Peyer's patch (tissue), 4 donors: ENCODE data around the gene SLC39A11.

ENCODE experiments used
- CTCF ChIP-seq, 6 experiments: fragments of 450-650 bp in 4 of 6; fragments of 200-600 bp in 2 of 6; sonication (generic) in 1 of 6; IDR thresholded peaks; one replicate each; pipeline ENCODE4 v1.5.1; 2017 to 2019; ENCODE audit warnings: antibody characterized with exemption in 6 of 6, mild to moderate bottlenecking in 3 of 6, moderate library complexity in 1 of 6
- POLR2A ChIP-seq, 2 donors: fragments of 450-650 bp; IDR thresholded peaks; one replicate each; pipeline ENCODE4 v1.5.1; 2017; ENCODE audit warnings: antibody characterized with exemption in 2 of 2, mild to moderate bottlenecking in 2 of 2, moderate library complexity in 2 of 2

- TF ChIP-seq CTCF (IDR thresholded peaks at IDR 0.05) (no peak), POLR2A (IDR thresholded peaks at IDR 0.05) (no peak)
Measured at GRCh38 chr17:72602517-72603419, 489.7 kb downstream of the SLC39A11 start.
